ENCODE results near the gene EPGN. TPM values are rescaled to one million over a fixed set of nuclear protein-coding genes. Genes with fewer than 3 reads are reported as not detected.

The EPGN gene
- total RNA-seq, 3 donors from 2014 or later, result 0.33 to 2.0 TPM; not detected in 1

DNA sequence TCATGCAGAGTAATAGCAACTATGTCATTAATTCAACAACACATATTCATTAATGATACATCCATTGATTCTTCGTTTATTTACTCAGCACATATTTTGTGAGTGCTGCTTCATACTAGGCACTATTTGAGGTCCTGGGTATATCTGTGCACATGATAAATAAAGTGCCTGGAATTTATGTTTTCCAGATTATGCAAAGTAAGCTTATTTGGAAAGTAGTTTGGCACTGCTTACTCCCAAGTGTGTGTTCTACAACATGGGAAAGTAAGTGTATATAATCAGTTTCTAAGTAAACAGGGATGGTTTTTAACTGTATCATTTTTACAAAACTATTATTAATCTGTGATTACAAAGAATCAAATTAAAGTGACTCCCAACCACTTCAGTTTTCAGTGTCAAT, 16.8 kb upstream of the EPGN start:
- H3K9me3 ChIP-seq, result no peaks in the 10 kb centered on the region
- intact Hi-C loops (cut with DNase I; ENCODE audit: low total_unique reads), result no loop called here
- H3K27me3 ChIP-seq, result no peaks in the 10 kb centered on the region
- DNase-seq (ENCODE audit: low spot score in 2 of 2), result no peak
- no peak overlapping the region for H3K27ac ChIP-seq
- H3K36me3 ChIP-seq, result no peaks in the 10 kb centered on the region
- TF ChIP-seq POLR2AphosphoS5 (IDR thresholded peaks at IDR 0.05) (no peak), POLR2A (IDR thresholded peaks at IDR 0.05) (no peak)
- TF ChIP-seq, protein P1, sequence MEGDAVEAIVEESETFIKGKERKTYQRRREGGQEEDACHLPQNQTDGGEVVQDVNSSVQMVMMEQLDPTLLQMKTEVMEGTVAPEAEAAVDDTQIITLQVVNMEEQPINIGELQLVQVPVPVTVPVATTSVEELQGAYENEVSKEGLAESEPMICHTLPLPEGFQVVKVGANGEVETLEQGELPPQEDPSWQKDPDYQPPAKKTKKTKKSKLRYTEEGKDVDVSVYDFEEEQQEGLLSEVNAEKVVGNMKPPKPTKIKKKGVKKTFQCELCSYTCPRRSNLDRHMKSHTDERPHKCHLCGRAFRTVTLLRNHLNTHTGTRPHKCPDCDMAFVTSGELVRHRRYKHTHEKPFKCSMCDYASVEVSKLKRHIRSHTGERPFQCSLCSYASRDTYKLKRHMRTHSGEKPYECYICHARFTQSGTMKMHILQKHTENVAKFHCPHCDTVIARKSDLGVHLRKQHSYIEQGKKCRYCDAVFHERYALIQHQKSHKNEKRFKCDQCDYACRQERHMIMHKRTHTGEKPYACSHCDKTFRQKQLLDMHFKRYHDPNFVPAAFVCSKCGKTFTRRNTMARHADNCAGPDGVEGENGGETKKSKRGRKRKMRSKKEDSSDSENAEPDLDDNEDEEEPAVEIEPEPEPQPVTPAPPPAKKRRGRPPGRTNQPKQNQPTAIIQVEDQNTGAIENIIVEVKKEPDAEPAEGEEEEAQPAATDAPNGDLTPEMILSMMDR (IDR thresholded peaks at IDR 0.05), result no peak
- H3K4me3 ChIP-seq, result no peak overlapping the region
- no peaks in the 10 kb centered on the region for H3K4me1 ChIP-seq

DNA sequence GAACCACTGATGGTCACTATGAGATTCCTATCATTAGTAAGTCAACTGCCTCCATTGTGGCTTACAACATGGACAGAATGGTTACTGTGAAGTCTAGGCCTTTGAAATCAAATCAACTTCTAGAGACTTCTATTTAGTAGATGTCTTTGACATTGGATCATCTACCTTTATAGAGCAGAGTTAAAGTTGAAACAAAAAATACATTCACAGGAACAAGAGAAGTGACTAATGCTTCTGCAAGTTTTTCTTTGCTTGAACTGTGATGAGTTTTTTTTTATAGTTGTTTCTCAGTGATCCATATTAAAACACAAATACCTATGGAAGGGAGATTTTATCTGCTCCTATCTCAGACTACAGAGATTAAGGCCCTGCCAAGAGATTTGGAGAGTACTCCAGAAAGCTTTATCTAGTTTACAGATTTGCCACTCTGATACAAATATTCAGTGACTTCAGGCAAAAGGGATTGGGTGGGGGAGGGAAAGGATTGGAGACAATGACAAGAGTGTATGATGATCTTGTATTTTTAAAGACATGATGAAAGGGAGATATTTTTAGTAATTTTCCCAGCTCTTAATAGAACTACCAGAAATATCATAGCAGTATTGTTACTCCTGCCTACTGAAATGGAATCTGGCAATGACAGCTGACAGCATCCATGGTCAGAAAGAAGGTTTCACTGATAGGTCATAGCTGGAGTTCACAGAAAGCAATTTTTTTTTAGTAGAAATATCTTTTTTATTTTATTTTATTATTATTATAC, 16.0 kb upstream of the EPGN start:
- no peak overlapping the region for H3K4me3 ChIP-seq
- intact Hi-C loops (cut with DNase I; ENCODE audit: low total_unique reads), result no loop called here
- no peak overlapping the region for H3K27ac ChIP-seq
- DNase-seq (ENCODE audit: low spot score in 2 of 2), result no peak
- no peaks in the 10 kb centered on the region for H3K36me3 ChIP-seq
- H3K4me1 ChIP-seq, result no peaks in the 10 kb centered on the region
- no peaks in the 10 kb centered on the region for H3K27me3 ChIP-seq
- no peaks in the 10 kb centered on the region for H3K9me3 ChIP-seq
- no peak for TF ChIP-seq POLR2A (IDR thresholded peaks at IDR 0.05)
- TF ChIP-seq POLR2AphosphoS5 (IDR thresholded peaks at IDR 0.05), result no peak
- TF ChIP-seq, protein P1 (IDR thresholded peaks at IDR 0.05), result no peak

DNA sequence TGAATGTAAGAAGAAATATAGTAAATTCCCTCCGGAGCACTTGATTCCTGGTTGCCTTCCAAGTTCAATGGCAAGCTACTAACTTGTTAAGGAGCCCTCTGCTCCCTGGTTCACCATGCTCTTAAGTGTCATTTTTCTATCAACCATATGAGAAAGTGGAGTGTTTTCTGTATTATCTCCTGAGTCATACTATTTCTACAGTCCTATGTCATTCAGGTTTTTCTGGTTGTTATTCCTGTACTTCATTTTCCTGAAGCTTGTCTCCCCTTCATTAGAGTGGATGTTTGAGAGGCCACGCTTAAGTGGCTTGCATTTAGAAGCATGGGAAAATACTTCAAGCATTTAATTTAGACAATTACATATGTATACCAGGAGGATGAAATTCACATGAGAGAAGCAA, 14.7 kb upstream of the EPGN start:
- TF ChIP-seq POLR2A (IDR thresholded peaks at IDR 0.05) (no peak), POLR2AphosphoS5 (IDR thresholded peaks at IDR 0.05) (no peak)
- TF ChIP-seq, protein P1 (IDR thresholded peaks at IDR 0.05), result no peak
- DNase-seq (ENCODE audit: low spot score in 2 of 2), result no peak

GRCh38 chr4:74294681-74295080, 13.6 kb upstream of the EPGN start:
- Histone ChIP-seq H3K27me3 (no peaks in the 10 kb centered on the region), H3K4me1 (no peaks in the 10 kb centered on the region), H3K9me3 (no peaks in the 10 kb centered on the region), H3K36me3 (no peaks in the 10 kb centered on the region), H3K4me3 (no peak overlapping the region), H3K27ac (no peak overlapping the region)
- intact Hi-C loops (cut with DNase I; ENCODE audit: low total_unique reads), result loop anchor here (2.0 kb wide), 1 partner anchor 64 kb away; no protein-coding TSS in a partner anchor
- DNase-seq (ENCODE audit: low spot score in 2 of 2), result no peak
- TF ChIP-seq POLR2AphosphoS5 (IDR thresholded peaks at IDR 0.05) (no peak), POLR2A (IDR thresholded peaks at IDR 0.05) (no peak)
- TF ChIP-seq, protein P1 (IDR thresholded peaks at IDR 0.05), result no peak

More for the DNA sequence above, 14.7 kb upstream of the EPGN start:
- intact Hi-C loops (cut with DNase I; ENCODE audit: low total_unique reads), result no loop called here
- H3K36me3 ChIP-seq, result no peaks in the 10 kb centered on the region
- no peaks in the 10 kb centered on the region for H3K27me3 ChIP-seq
- no peaks in the 10 kb centered on the region for H3K9me3 ChIP-seq
- no peak overlapping the region for H3K4me3 ChIP-seq
- H3K4me1 ChIP-seq, result no peaks in the 10 kb centered on the region
- no peak overlapping the region for H3K27ac ChIP-seq

GRCh38 chr4:74297539-74297938, 10.7 kb upstream of the EPGN start:
- Histone ChIP-seq H3K27me3 (no peaks in the 10 kb centered on the region), H3K4me1 (no peaks in the 10 kb centered on the region), H3K27ac (no peak overlapping the region), H3K9me3 (no peaks in the 10 kb centered on the region), H3K36me3 (no peaks in the 10 kb centered on the region), H3K4me3 (no peak overlapping the region)
- DNase-seq (ENCODE audit: low spot score in 2 of 2), result no peak
- intact Hi-C loops (cut with DNase I; ENCODE audit: low total_unique reads), result no loop called here
- TF ChIP-seq POLR2A (IDR thresholded peaks at IDR 0.05) (no peak), POLR2AphosphoS5 (IDR thresholded peaks at IDR 0.05) (no peak)
- TF ChIP-seq, protein P1 (IDR thresholded peaks at IDR 0.05), result no peak

Measured in breast epithelium (tissue), 4 donors.